Keratinocyte (primary cell): Measurements from ENCODE around the gene UBR2.

ENCODE experiments used
- CTCF ChIP-seq, 3 experiments: IDR thresholded peaks in 1 of 3; conservative IDR thresholded peaks in 1 of 3; optimal IDR thresholded peaks in 1 of 3; 2 replicates in 2 of 3; 3 replicates in 1 of 3; pipeline versions ENCODE3 to v1.5.1; 2011; ENCODE audit warnings: low read length in 3 of 3, mild to moderate bottlenecking in 3 of 3, moderate library complexity in 2 of 3, control low read depth in 1 of 3, inconsistent platforms in 1 of 3; ENCODE audit not compliant: insufficient read depth in 2 of 3; ENCODE audit errors: extremely low read depth in 1 of 3
- EZH2 ChIP-seq: IDR thresholded peaks from one replicate; pipeline ENCODE4 v1.6.1; 2012; ENCODE audit warnings: inconsistent platforms, mild to moderate bottlenecking, low read length, moderate library complexity

GRCh38 chr6:42525206-42525605 lies 38.6 kb upstream of the UBR2 start:
- TF ChIP-seq CTCF (optimal IDR thresholded peaks at IDR 0.05 in 1 of 3, IDR thresholded peaks at IDR 0.05 in 1 of 3, conservative IDR thresholded peaks at IDR 0.05 in 1 of 3; ENCODE audit: extremely low read depth in 1 of 3, insufficient read depth in 2 of 3, low read length in 3 of 3) (no peak), EZH2 (no peak)
